GM12878 (cell line): ENCODE measurements around the gene CREB5. TPM values are rescaled to one million over a fixed set of nuclear protein-coding genes. Genes with fewer than 3 reads are reported as not detected.
A peak's percentile ranks its signal among the peaks of the same experiment; 100 is the strongest.

Experiments
- ATF3 ChIP-seq: IDR thresholded peaks from 2 replicates; pipeline ENCODE4 v1.6.1; 2011; ENCODE audit warnings: low read depth, mild to moderate bottlenecking, low read length, moderate library complexity, borderline replicate concordance; ENCODE audit errors: extremely low read depth
- BHLHE40 ChIP-seq, 2 experiments: fragments of 450-650 bp in 1 of 2; IDR thresholded peaks; 2 replicates each; pipeline ENCODE4 v1.6.1; 2011 to 2017; ENCODE audit warnings: low read depth in 2 of 2, borderline replicate concordance in 1 of 2, improper control_type of control experiment in 1 of 2, low read length in 1 of 2, mild to moderate bottlenecking in 1 of 2
- BRCA1 ChIP-seq: IDR thresholded peaks from 2 replicates; pipeline ENCODE4 v1.6.1; 2011; ENCODE audit warnings: low read depth, low read length, improper control_type of control experiment
- CBFB ChIP-seq: IDR thresholded peaks from 2 replicates; pipeline ENCODE4 v1.6.1; 2016; ENCODE audit warnings: antibody characterized with exemption, low read depth
- CEBPB ChIP-seq, 2 experiments: fragments of 150-350 bp in 1 of 2; IDR thresholded peaks; 2 replicates each; pipeline ENCODE4 v1.6.1; 2012 to 2014; ENCODE audit warnings: low read depth in 2 of 2, low read length in 2 of 2, borderline replicate concordance in 1 of 2, inconsistent platforms in 1 of 2
- CHD1 ChIP-seq: IDR thresholded peaks from 2 replicates; pipeline ENCODE4 v1.6.1; 2012; ENCODE audit warnings: low read depth, low read length, improper control_type of control experiment
- EZH2 ChIP-seq: IDR thresholded peaks from 2 replicates; pipeline ENCODE4 v1.6.1; 2012; ENCODE audit warnings: low read depth, mild to moderate bottlenecking, control low read depth, inconsistent platforms, low read length, borderline replicate concordance; ENCODE audit not compliant: control insufficient read depth
- FOS ChIP-seq: IDR thresholded peaks from 3 replicates; pipeline ENCODE4 v1.6.1; 2011; ENCODE audit warnings: borderline replicate concordance; ENCODE audit not compliant: insufficient read length; ENCODE audit errors: extremely low read depth
- RAD21 ChIP-seq: IDR thresholded peaks from 2 replicates; pipeline ENCODE4 v1.6.1; 2011; ENCODE audit warnings: mild to moderate bottlenecking, low read depth, low read length, moderate library complexity; ENCODE audit not compliant: insufficient read depth
- RAD51 ChIP-seq: fragments of 450-650 bp; IDR thresholded peaks from 2 replicates; pipeline ENCODE4 v1.6.1; 2016; ENCODE audit warnings: moderate library complexity, mild to moderate bottlenecking, inconsistent platforms
- RUNX3 ChIP-seq: IDR thresholded peaks from 2 replicates; pipeline ENCODE4 v1.6.1; 2012; ENCODE audit warnings: low read length, inconsistent platforms
- TCF7 ChIP-seq: IDR thresholded peaks from 2 replicates; pipeline ENCODE4 v1.6.1; 2014; ENCODE audit warnings: antibody characterized with exemption, borderline replicate concordance
- USF2 ChIP-seq: IDR thresholded peaks from 2 replicates; pipeline ENCODE4 v1.6.1; 2011; ENCODE audit warnings: low read depth, low read length, improper control_type of control experiment, borderline replicate concordance
- polyA plus RNA-seq, 11 experiments: library from polyadenylated mRNA; depleted of rRNA in 4 of 11; unstranded in 6 of 11; stranded (reverse) in 5 of 11; fragments of >200 nt; fragmentation: Nextera tagmentation in 4 of 11; fragmentation: Illumina TruSeq in 1 of 11; extraction: Ambion mirVana in 4 of 11; extraction: Trizol in 1 of 11; gene quantifications; 1 replicate in 1 of 11; 2 replicates in 10 of 11; pipeline versions ENCODE4 v1.2.1 to v1.2.3, GENCODE V29; 2011 to 2016; ENCODE audit warnings: inconsistent platforms in 2 of 11, missing spikeins in 2 of 11, low read depth in 1 of 11
- total RNA-seq, 4 experiments: library from RNA; depleted of rRNA in 3 of 4; stranded (reverse); fragments of >200 nt in 3 of 4; fragmentation: Illumina TruSeq in 1 of 4; extraction: Trizol in 1 of 4; gene quantifications; 2 replicates each; pipeline versions ENCODE4 v1.2.1 to v1.2.3, GENCODE V29; 2013 to 2021
- TF ChIP-seq, protein P1 (sequence below), 3 experiments: IDR thresholded peaks in 2 of 3; conservative IDR thresholded peaks in 1 of 3; 2 replicates each; pipeline ENCODE4 v1.5.1; 2011; ENCODE audit warnings: low read depth in 3 of 3, low read length in 3 of 3, mild to moderate bottlenecking in 3 of 3, control low read depth in 2 of 3, moderate library complexity in 2 of 3, inconsistent platforms in 1 of 3, mixed read lengths in 1 of 3; ENCODE audit not compliant: control insufficient read depth in 2 of 3, insufficient read depth in 1 of 3; ENCODE audit errors: extremely low read depth in 1 of 3
- TF ChIP-seq, protein P2 (sequence below): IDR thresholded peaks from 2 replicates; pipeline ENCODE4 v1.6.1; 2012; ENCODE audit warnings: improper control_type of control experiment, low read depth, low read length; ENCODE audit not compliant: insufficient replicate concordance

CREB5 gene
- total and polyA plus RNA-seq, 10 of the 15 experiments (the other 5 are each of a cell fraction or from before 2014, with no cell fraction given), result 12.9 to 74.1 (median 53.0) TPM

- no peak for TF ChIP-seq RAD51
- peak; percentile 23; the same call in 1 of the 2 replicates for TF ChIP-seq RUNX3
- TF ChIP-seq, protein P1, sequence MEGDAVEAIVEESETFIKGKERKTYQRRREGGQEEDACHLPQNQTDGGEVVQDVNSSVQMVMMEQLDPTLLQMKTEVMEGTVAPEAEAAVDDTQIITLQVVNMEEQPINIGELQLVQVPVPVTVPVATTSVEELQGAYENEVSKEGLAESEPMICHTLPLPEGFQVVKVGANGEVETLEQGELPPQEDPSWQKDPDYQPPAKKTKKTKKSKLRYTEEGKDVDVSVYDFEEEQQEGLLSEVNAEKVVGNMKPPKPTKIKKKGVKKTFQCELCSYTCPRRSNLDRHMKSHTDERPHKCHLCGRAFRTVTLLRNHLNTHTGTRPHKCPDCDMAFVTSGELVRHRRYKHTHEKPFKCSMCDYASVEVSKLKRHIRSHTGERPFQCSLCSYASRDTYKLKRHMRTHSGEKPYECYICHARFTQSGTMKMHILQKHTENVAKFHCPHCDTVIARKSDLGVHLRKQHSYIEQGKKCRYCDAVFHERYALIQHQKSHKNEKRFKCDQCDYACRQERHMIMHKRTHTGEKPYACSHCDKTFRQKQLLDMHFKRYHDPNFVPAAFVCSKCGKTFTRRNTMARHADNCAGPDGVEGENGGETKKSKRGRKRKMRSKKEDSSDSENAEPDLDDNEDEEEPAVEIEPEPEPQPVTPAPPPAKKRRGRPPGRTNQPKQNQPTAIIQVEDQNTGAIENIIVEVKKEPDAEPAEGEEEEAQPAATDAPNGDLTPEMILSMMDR (IDR thresholded peaks at IDR 0.05 in 2 of 3, conservative IDR thresholded peaks at IDR 0.05 in 1 of 3; ENCODE audit: control insufficient read depth in 2 of 3, extremely low read depth in 1 of 3, insufficient read depth in 1 of 3, low read depth in 3 of 3, low read length in 3 of 3), result peak in 1 of 3 experiments; percentile 24; a peak in 1 of 6 replicates
- no peak for TF ChIP-seq CHD1
- no peak for TF ChIP-seq BHLHE40 (IDR thresholded peaks at IDR 0.05; ENCODE audit: borderline replicate concordance in 1 of 2, low read depth in 2 of 2, low read length in 1 of 2)
- TF ChIP-seq EZH2, result no peak
- TF ChIP-seq BRCA1, result no peak
- no peak for TF ChIP-seq USF2
- peak; percentile 40; the same call in 1 of the 2 replicates for TF ChIP-seq RAD21
- no peak for TF ChIP-seq TCF7
- TF ChIP-seq ATF3, result no peak
- TF ChIP-seq CEBPB (IDR thresholded peaks at IDR 0.05; ENCODE audit: borderline replicate concordance in 1 of 2, low read depth in 2 of 2, low read length in 2 of 2), result no peak
- TF ChIP-seq, protein P2, sequence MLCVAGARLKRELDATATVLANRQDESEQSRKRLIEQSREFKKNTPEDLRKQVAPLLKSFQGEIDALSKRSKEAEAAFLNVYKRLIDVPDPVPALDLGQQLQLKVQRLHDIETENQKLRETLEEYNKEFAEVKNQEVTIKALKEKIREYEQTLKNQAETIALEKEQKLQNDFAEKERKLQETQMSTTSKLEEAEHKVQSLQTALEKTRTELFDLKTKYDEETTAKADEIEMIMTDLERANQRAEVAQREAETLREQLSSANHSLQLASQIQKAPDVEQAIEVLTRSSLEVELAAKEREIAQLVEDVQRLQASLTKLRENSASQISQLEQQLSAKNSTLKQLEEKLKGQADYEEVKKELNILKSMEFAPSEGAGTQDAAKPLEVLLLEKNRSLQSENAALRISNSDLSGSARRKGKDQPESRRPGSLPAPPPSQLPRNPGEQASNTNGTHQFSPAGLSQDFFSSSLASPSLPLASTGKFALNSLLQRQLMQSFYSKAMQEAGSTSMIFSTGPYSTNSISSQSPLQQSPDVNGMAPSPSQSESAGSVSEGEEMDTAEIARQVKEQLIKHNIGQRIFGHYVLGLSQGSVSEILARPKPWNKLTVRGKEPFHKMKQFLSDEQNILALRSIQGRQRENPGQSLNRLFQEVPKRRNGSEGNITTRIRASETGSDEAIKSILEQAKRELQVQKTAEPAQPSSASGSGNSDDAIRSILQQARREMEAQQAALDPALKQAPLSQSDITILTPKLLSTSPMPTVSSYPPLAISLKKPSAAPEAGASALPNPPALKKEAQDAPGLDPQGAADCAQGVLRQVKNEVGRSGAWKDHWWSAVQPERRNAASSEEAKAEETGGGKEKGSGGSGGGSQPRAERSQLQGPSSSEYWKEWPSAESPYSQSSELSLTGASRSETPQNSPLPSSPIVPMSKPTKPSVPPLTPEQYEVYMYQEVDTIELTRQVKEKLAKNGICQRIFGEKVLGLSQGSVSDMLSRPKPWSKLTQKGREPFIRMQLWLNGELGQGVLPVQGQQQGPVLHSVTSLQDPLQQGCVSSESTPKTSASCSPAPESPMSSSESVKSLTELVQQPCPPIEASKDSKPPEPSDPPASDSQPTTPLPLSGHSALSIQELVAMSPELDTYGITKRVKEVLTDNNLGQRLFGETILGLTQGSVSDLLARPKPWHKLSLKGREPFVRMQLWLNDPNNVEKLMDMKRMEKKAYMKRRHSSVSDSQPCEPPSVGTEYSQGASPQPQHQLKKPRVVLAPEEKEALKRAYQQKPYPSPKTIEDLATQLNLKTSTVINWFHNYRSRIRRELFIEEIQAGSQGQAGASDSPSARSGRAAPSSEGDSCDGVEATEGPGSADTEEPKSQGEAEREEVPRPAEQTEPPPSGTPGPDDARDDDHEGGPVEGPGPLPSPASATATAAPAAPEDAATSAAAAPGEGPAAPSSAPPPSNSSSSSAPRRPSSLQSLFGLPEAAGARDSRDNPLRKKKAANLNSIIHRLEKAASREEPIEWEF, result no peak
- TF ChIP-seq FOS, result no peak
- no peak for TF ChIP-seq CBFB
- TF ChIP-seq, all 136 proteins: peak for 5
Measured at GRCh38 chr7:28748933-28749584, 336.7 kb downstream of the CREB5 start (continued).
